Astrocyte of the cerebellum (primary cell): ENCODE results near the gene CD80.
A peak's percentile ranks its signal among the peaks of the same experiment; 100 is the strongest.

Experiments
- DNase-seq: peaks from one replicate; pipeline ENCODE4 v3.0.0-alpha.2; 2011; ENCODE audit warnings: low read depth
- H3K4me3 ChIP-seq: 2 replicates; pipeline ENCODE4 v1.5.1; 2011; ENCODE audit warnings: mild to moderate bottlenecking, low read depth, low read length, moderate library complexity
- in situ Hi-C: cut with HindIII; loops from 2 replicates; pipeline ENCODE4 v1.10.0; 2017; ENCODE audit warnings: low sequenced_read_pairs
- TF ChIP-seq, protein P1 (sequence below): IDR thresholded peaks from 2 replicates; pipeline ENCODE4 v1.5.1; 2012; ENCODE audit warnings: low read length, low read depth, moderate library complexity, mild to moderate bottlenecking; ENCODE audit errors: missing control alignments

The CD80 gene

DNA sequence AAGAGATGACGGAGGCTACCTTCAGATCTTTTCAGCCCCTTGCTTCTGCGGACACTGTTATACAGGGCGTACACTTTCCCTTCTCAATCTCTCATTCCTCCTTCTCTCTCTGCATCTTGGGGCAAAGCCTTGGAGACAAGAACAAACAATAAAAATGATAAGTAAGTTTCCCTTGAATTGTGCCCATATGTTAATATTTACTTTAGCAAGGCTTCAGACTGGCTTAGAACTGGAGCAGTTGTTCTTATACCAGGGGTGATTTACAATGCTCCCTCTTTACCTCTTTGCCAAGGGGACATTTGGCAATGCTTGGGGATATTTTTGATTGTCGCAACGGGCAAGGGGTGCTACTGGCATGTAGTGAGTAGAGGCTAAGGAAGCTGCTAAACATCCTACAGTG lies 31.7 kb downstream of the CD80 start:
- no peak for DNase-seq
- TF ChIP-seq, protein P1, sequence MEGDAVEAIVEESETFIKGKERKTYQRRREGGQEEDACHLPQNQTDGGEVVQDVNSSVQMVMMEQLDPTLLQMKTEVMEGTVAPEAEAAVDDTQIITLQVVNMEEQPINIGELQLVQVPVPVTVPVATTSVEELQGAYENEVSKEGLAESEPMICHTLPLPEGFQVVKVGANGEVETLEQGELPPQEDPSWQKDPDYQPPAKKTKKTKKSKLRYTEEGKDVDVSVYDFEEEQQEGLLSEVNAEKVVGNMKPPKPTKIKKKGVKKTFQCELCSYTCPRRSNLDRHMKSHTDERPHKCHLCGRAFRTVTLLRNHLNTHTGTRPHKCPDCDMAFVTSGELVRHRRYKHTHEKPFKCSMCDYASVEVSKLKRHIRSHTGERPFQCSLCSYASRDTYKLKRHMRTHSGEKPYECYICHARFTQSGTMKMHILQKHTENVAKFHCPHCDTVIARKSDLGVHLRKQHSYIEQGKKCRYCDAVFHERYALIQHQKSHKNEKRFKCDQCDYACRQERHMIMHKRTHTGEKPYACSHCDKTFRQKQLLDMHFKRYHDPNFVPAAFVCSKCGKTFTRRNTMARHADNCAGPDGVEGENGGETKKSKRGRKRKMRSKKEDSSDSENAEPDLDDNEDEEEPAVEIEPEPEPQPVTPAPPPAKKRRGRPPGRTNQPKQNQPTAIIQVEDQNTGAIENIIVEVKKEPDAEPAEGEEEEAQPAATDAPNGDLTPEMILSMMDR, result no peak
- in situ Hi-C loops, result no loop called here

DNA sequence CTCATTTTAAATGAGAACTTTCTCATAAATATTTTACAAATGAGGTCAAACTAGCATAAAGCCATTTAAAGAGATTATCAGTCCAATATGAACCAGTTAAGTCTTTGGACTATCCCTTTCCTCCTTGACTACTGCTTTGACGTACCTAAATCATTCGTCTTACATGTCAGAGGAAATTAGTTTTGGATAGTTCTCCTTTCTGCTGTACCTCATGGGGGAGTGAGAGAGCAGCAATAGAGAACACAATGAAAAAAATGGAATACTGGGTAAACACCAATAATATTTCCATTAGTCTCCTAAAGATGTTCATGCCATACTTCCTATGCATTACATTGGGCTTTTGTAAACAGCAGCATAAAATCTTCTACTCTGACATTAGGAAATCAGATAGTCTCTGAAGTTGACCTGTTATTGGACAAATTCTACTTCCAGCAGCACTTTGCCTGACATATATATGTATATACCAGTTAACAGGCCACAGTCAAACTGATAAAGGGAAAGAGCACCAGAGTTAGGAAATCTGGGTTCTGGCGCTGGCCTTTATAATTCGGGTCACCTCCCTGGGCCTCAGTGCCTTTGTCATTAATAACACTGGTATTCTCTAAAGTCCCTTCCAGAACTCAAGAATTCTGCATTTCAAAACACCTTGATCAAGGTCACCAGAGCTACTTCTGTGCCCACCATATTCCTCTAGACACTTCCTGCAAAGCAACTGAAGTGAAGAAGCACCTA lies 34.3 kb downstream of the CD80 start:
- TF ChIP-seq, protein P1, result peak; percentile 51
- H3K4me3 ChIP-seq, result no peak overlapping the region
- no peak for DNase-seq
- in situ Hi-C loops, result no loop called here

More for the DNA sequence above, 31.7 kb downstream of the CD80 start:
- H3K4me3 ChIP-seq, result no peak overlapping the region

DNA sequence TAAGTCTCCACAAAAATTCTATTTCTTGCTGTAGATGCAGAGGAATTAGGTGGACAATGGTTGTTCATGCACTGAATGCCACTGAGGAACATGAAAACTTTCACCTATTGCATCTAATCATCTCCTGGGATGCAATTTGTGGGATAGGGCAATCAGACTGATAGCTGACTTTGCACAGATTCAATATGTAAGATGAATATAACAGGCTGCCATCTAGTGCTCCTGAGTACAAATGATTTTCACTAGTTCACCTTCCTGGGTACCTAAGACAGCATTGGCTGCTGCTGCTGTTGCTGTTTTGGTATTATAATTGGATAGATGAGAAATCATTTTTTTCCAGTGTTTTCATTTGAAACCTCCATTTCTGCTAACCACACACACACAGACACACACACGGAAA lies 41.4 kb downstream of the CD80 start:
- TF ChIP-seq, protein P1, result no peak
- no peak for DNase-seq
- in situ Hi-C loops, result loop anchor here (5.0 kb wide), 1 partner anchor 94 kb away; no protein-coding TSS in a partner anchor
- H3K4me3 ChIP-seq, result no peak overlapping the region

DNA sequence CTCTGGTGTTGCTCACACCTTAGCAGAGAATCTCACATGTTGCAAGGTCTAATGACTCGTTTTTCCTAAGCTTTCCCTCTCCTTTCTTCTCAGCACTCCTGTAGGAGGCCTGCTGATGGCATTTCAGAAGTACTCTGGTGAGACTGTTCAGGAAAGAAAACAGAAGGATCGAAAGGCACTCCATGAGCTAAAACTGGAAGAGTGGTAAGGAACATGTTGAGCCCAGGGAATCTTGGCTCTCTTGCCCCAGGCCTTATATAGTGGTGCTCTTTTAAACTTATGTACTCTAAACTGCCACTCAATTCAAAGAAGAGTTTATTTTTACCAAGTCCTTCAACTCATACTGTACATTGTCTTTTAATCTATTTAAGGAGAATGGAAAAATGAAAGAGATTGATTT lies 42.3 kb downstream of the CD80 start:
- no peak overlapping the region for H3K4me3 ChIP-seq
- DNase-seq, result no peak
- in situ Hi-C loops, result loop anchor here (5.0 kb wide), 1 partner anchor 95 kb away; no protein-coding TSS in a partner anchor
- TF ChIP-seq, protein P1, result no peak

- DNase-seq, result no peak
- TF ChIP-seq, protein P1, result no peak
- in situ Hi-C loops, result loop anchor here (5.0 kb wide), 1 partner anchor 98 kb away; no protein-coding TSS in a partner anchor
- H3K4me3 ChIP-seq, result no peak overlapping the region
These were observed 44.8 kb downstream of the CD80 start for GRCh38 chr3:119514637-119515036.

DNA sequence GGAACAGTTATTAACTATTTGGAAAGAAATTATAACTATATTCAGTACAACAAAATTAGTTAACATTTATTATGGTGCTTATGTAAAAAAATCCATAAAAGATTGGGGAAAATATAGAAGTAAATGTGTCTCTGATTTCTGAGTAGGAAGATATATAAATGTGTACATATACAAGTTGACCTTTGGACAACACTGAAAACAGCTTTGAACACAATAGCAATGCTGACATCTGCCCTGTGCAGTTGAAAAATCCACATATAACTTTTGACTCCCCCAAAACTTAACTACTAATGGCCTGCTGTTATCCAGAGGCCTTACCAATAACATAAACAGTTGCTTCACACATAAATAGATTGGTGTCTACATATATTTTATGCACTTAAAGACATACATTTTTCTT lies 48.7 kb downstream of the CD80 start:
- no peak for DNase-seq
- in situ Hi-C loops, result no loop called here
- TF ChIP-seq, protein P1, result no peak
- no peak overlapping the region for H3K4me3 ChIP-seq
